ENCODE data around the gene HOXB7. TPM values are rescaled to one million over a fixed set of nuclear protein-coding genes. Genes with fewer than 3 reads are reported as not detected.
A peak's percentile ranks its signal among the peaks of the same experiment; 100 is the strongest.

The HOXB7 gene
- total RNA-seq, 2 donors from 2014 or later: 26.6 to 30.2 TPM

DNA sequence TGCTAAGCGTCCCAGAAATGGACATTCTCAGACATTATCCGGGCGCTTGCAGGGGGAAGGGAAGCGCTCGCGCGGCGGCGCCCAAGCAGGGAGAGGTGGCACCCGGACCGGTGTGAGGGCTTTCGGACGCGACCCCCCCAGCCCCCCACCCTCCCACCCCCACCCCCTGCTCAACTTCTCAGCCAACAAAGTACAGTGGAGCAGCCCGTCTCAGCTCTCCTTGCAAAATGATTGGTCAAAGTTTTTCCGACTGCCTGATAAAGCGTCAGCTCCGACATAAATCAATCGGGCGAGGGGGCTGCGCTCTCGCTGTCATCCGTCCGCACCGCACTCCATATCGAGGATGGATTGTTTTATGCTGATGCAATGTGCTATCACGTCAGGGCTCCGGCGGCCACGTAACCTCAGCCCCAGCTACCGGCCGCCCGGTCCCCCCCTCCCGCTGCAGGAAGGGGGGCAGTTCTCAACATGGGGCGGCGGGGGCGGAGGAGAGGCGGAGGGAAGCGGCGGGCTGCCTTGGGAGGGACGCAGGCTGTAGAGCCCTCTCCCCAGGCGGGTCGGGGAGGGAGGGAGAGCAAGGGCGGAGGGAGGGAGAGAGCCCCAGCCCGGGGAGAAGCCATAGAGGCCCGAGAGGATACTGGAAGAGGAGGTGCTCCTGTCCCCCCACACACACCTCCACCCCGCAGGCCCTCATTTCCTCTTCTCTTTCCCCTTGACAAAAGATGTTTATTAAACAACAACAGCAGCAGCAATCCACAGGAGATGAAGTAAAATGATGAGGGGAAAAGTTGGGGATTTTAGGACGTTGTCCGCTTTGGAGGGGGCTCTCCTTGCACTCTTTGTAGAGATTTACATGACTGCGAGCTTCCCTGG is 15.7 kb upstream of the HOXB7 start, which contains the start of gene HOXB9:
TSS of gene HOXB9 (minus strand) at position 114 of the 873 bp plus-strand sequence. CDS start at position 25, 89 bp downstream.
- DNase-seq: peak; percentile 81 to 84
- ATAC-seq: peak; percentile 36
- intact Hi-C loops (cut with DNase I, micrococcal nuclease): no loop called here

DNA sequence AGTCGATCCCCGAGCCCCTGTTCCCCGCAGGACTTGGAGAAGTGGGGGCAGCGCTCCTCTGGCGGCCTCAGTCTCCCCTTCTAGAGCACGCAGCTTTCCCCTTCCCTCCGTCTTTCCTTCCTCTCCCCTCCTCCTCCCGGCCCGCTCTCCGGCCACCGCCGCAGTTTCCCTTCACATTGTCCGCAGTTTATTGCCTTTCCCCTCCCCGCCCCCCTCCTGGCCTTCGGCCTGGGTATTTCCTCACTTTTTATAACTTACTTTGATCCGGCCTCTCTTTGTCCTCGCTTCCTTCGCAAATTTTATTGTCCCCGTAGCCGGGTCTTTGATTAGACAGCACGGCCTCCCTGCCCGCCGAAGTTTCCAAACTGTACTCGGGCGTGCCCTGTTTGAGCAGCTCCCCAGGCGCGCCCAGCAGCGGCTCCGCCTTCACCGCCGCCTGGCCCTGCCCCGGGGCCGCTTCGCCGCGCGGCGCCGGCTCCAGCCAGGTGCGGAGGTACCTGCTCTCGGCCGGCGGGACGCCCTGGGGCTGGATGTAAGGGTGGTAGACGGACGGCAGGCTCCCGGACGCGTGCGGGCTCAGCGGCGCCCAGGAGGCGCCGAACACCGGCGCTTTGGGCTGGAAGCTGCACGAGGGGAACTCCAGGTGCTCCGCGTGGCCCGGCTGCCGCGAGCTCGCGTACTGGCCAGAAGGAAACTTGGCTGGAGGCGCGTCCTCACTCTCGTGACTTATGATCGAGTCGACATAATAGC is 14.9 kb upstream of the HOXB7 start:
- peak; percentile 61 for ATAC-seq
- intact Hi-C loops (cut with DNase I, micrococcal nuclease): no loop called here
- peak; percentile 84 to 90 for DNase-seq

DNA sequence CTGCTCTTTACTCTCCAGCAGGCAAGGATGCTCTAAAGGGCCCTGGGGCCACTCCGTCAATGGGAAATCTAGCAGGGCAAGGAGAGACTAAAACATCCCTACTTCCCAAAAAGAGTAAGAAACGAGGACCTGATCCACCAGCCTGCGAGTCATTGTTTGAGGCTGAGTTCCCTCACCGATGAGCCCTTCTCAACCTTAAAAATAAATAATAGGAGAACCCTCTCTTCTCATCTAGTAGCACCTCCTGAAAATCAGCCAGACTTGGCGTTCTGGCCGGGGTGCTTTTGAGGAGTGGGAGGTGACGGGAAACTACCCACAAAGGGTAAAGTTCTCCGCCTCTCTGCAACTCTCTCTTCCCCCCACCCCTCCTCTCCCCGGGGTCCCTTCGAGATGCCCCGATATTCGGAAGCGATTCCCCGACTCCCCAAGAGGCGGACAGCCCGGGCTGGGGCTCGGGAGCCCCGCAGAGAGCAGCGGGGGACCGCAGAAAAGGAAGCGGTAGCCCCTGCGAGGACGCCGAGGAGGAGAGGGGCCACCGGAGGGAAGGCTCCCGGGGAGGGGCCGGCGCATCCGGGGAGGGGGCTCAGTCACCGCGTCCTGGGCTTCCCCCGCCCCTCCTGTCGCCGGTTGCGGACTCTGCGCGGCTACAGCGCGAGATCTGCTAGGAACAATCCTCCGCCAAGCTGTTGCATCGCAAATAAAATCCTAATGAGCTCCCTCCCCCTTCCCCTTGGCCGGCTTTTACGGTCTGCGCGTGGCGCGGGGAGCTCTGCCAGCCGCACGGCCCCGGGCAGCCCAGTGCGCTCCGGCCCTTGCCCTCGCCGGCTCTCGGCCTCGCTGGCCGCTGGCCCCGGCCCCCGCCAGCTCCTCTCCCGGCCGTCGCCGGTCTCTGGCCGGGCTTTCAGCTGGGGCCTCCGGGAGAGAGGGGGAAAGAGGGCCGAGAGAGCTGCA is 14.0 kb upstream of the HOXB7 start:
- peak; percentile 23 for ATAC-seq
- intact Hi-C loops (cut with DNase I, micrococcal nuclease): no loop called here
- DNase-seq: peak in 1 of 2 donors; percentile 62

DNA sequence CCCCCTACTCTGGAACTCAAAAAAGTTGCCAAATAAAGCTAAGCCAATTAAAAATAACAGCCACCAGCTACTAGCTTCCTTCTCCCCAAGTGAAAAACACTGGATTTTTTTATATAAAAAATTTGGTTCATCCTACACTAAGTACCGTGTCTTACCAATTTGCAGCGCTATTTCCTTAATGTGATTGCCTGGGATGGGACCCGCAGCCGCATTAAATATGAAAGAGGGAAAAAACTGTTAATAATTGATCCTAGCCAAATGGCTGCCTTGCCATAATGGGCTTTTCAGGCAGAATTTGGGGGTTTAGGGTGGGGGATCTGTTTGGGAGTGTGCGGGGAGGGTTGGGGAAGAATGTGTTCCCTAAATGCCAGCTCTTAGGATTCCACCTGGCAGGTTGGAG is 13.3 kb upstream of the HOXB7 start:
- intact Hi-C loops (cut with DNase I, micrococcal nuclease): no loop called here
- ATAC-seq (no peak), DNase-seq (no peak)

DNA sequence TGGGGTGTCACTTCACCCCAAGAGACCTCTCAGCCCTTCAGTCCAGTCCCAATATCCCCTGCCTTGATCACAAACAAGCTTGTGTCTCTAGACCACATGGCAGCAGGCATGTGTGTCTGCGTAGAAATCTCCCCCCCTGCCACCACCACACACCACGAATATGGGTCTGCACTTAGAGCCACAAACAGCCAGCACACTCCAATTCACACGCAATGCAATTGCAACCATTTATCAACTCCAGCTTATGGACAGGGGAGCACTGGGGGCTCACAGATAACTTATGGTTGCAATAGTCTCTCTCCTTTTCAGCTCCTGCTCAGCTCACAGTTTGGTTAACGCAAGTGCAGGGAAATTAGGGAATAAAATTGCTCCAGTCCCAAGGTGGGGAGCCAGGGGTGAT is 12.8 kb upstream of the HOXB7 start:
- intact Hi-C loops (cut with DNase I, micrococcal nuclease): no loop called here
- DNase-seq (no peak), ATAC-seq (no peak)

DNA sequence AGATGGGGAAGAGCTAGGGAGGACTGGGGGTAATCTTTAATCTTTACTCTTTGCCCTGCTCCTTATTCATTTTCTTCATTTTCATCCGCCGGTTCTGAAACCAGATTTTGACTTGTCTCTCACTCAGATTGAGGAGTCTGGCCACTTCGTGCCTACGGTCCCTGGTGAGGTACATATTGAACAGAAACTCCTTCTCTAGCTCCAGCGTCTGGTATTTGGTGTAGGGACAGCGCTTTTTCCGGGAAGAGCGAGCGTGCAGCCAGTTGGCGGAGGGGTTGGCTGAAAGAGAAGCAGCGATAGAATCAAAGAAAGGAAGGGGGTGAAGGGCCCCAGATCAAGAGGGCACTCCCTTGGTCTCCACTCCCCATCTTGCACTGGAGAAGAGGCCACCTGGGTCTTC is 12.0 kb upstream of the HOXB7 start:
- intact Hi-C loops (cut with DNase I, micrococcal nuclease): no loop called here
- DNase-seq (no peak), ATAC-seq (no peak)

DNA sequence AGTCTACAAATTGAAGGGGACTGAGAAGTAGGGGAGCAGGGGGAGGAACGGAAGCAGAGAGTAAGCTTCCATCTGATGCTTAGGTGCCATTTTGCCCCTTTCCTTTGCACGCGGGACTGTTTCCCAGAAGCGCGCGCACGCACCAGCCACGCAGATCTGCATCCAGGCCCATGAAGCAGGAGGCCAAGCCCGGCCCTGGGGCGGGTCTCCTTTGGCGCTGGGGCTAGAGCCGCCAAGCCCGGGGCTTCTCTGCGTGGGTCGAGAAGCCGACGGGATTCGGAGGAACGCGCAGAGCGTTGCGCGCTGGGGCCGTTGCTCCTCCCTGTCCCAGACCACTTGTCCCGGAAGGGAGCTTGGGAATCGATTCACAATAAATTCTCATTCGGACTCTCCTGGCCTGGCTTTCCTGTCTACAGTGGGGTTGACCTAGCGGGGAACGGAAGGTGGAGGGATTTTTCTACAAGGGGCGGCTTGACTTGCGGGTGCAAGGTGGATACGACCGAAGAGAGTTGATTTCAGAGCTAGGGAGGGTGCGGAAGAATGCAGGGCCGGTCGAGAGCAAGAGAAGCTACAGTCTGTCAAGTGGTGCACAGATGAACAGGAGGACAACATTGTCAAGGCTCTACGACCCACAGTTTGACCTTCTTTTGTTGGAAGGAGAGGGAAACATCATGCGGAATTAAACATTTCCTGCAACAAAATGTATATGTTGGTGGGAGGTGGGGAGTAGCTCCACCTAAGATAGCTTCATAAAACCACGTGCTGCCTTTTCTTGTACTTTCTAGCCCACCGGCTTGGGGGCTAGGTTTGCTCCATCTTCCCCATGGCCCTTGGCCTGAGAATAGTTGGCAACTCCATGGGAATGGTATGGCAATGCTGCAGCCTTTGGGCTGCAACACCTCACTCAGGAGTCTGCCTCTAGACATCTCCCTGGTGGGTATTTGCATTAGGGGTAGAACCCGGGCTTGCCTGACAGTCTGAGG is 10.9 kb upstream of the HOXB7 start:
- DNase-seq (peak in 1 of 2 donors; percentile 52), ATAC-seq (no peak)
- intact Hi-C loops (cut with DNase I, micrococcal nuclease): no loop called here

DNA sequence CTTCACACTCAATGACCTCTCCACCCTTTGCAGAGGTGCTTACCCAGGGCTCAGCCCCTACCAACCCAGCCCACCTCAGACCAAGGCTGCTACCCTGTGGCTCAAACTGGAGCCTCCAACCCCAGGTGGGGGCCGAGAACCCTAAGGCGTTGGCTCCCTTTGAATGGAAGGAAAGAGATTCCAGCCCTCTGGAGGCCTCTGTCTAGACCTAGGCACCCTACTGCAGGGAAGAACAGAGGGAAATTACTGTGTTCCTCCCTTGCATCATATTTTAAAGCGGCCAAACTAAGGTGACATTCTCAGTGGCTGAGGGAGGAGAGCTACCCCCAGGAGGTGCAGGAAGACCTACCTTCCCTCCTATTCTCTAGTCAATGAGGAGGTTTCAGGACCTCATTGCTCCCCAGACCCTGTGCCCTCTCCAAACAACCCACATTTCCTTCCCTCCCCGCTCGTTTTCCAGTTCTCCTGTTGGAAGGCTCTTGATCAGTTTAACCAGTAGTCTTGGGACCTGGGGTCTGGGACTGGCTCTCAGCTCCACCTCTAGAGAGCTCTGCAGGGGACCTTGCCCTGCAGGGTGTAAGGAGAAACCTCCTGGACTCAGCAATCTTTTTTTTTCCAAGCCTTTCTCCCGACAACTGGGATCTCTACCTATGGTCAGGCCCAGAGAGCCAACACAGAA is 9.8 kb upstream of the HOXB7 start:
- ATAC-seq: peak; percentile 1
- intact Hi-C loops (cut with DNase I, micrococcal nuclease): no loop called here
- no peak for DNase-seq

DNA sequence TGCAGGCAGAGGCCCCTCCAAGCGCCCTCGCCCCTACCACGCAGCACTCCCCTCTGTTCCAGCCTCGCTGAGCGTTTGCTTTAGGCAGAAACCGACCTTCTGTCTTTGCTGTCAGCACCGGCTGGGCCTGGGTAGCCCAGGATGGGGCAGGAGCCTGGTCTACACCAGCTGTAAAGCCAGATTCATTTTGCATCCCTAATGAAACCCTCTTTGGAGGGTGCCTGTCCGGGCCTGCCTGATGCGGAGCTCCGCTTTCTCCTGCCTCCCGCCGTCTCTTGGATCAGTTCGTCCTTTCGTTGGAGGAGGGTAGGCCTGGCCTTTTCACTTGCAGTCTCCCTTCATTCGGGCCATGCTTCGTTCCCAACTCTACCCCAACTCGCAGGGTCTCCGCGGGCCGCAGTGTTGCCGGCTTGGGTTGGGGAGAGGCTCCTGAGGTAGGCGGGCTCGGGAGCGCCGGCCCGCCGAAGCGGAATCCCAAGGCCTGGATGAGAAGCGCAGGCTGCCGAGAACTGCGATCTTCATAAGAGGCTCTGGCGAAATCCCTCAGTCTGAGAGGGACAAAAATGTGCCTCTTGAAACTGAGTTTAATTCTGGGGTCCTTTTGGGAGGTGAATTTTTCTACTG is 9.1 kb upstream of the HOXB7 start:
- peak; percentile 1 for ATAC-seq
- intact Hi-C loops (cut with DNase I, micrococcal nuclease): loop anchor here in 1 of 2 donors (5.0 kb wide), 1 partner anchor 288 kb away; no protein-coding TSS in a partner anchor
- DNase-seq: peak in 1 of 2 donors; percentile 32

DNA sequence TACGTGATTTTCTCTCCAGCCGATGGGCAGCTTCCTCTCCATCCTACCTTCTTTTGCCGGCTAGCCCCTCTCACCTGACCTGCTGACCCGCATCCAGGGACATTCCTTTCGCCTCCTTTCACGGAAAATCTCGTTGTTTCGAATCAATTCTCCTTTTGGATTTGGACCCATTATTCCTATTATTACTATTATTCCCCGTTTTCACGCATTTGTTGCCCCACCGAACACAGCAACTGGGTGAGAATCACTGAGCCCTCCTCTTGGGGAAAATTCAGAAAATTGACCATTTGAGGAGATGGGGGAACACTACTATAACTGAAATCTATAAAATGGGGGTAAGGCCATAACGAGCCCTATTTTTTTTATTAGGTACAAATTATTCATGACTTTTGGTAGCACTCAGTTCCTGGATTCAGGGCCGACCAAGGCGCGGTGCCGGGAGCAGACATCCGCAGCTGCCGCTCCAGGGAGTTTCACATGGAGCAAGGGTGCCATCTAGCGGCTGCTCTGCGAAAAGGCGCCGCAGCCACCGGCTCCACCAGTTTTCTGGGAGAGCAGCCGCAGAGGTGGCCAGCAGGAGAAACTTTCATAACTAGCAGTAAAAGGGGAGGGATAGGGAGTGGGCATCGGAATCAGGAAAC is 7.6 kb upstream of the HOXB7 start:
- intact Hi-C loops (cut with DNase I, micrococcal nuclease): loop anchor here in 1 of 2 donors (5.0 kb wide), 1 partner anchor 286 kb away; no protein-coding TSS in a partner anchor
- peak; percentile 87 to 91 for DNase-seq
- ATAC-seq: peak; percentile 52

DNA sequence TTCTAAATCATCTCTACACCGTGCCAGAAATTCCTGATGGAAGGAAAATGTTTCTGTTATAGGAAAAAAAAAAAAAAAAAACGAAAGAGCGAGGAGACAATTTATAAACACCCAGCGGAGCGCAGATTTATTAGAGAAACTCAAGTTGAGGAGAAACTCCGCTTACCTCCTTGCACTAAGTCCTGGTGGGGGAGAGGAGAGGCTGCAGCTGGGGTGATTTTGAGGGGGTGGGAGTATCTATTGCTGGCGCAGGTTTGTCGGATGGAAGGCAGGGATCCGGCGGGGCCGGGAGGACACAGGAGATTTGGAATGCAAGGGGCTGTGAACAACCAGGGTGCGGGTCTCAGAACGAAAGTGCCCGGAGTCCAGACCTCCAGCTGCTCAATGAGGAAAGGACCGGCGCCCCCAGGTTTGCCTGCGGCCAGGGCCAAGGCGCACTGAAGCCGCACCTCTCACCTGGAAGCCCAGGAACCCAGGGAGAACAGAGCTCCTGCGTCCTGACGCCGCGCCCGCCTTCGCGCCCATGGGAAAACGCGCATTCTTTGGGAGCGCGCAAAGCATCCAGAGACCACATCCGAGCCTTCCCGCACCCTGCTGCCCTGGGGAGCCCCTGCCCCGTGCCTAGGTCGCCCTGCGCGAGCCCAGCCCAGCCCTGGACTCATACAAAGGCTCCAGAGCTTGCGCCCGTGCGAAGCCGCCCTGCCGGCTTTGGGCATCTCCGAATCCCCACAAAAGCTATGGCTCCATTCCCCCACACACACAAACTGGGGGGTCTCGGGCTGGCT is 6.8 kb upstream of the HOXB7 start:
- DNase-seq: peak in 1 of 2 donors; percentile 54
- ATAC-seq: peak; percentile 6
- intact Hi-C loops (cut with DNase I, micrococcal nuclease): loop anchor here in 1 of 2 donors (5.0 kb wide), 1 partner anchor 285 kb away; no protein-coding TSS in a partner anchor

DNA sequence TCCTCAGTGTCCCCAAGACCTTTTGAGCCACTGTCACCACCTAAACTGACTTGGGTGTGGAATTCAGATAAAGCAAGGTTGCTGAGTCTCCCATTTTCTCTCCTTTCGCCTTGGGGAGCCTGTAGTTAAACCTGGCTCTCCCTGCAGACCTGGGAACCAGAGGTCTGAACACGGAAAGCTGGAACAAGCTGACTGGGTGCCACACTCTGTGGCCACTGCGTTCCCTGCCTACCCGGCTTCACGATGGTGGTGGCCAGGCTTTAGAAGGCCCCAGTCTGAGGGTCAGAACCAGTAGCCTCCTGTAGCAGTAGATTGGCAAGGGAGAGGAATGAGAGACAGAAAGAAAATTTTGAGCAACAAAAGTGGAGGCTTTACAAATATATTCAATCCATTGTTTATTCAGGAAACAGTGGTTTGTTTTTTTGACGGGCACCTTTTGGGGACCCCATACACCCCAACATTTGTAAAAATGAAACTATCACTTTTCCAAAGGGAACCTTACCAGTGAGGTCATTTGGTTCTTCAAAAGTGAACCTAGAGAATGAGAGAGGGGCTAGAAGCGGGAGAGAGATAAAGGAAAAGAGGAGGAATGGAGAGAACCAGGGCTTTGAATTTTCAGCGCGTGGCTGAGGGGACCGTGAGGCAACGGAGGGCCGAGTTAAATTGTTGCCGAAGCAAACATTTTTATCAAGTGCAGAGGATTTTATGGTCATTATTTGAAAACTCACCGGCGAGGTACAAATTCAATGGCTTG is 6.1 kb upstream of the HOXB7 start:
- intact Hi-C loops (cut with DNase I, micrococcal nuclease): loop anchor here in 1 of 2 donors (5.0 kb wide), 1 partner anchor 285 kb away; no protein-coding TSS in a partner anchor
- no peak for ATAC-seq
- DNase-seq: no peak

DNA sequence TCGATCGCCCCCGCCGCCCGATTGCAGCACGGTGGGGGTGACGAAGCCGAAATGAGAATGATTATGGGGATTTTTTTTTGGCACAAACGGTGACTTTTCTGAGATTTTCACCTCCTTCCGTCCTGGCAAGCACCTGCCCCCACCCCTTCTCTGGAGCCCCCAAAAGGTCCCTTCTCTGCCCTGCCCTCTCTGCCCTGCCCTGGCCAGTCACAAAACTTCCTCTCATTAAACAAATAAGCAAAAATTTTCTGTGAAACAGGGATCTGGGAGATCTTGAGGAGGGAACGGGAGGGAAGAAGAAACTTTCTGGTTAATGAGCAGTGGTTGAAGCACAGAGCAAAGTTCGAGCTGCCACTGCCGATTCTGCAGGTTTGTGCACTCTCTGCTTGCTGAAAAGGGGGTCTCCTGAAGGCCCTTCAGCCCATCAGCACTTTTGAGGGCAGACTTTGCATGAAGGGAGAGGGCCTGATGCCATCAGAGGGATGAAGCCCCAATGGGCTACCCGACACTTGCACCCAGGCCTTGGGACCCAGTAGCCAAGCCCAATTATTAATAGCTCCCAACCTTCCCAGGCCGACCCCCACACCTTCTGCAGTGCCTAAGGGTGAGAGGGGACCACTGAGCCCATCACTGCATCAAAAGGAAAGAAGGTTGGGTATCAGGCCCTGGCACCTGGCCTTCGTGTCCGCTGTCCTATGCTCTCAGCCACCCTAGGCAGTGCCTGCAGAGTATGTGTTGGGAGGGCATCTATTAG is 5.3 kb upstream of the HOXB7 start:
- DNase-seq (no peak), ATAC-seq (no peak)
- intact Hi-C loops (cut with DNase I, micrococcal nuclease): loop anchor here in 1 of 2 donors (5.0 kb wide), 1 partner anchor 284 kb away; no protein-coding TSS in a partner anchor

Measured in left colon (tissue), 2 donors.